ENCODE measurements around the gene DGKI.

The DGKI gene

GRCh38 chr7:137656227-137656849 is 190.4 kb downstream of the DGKI start:
- Histone ChIP-seq H3K36me3 (ENCODE audit: low read length) (no peaks in the 10 kb centered on the region), H3K79me2 (ENCODE audit: insufficient read depth, low read length) (no peaks in the 10 kb centered on the region), H2AFZ (ENCODE audit: low read depth, low read length, severe bottlenecking) (no peak overlapping the region), H3K9ac (ENCODE audit: low read length) (no peak overlapping the region), H3K9me2 (replicated peaks; ENCODE audit: insufficient read depth, low read length) (no peaks in the 10 kb centered on the region), H3K27me3 (ENCODE audit: low read length) (no peaks in the 10 kb centered on the region), H3F3A (ENCODE audit: insufficient read depth) (no peaks in the 10 kb centered on the region), H3K4me2 (ENCODE audit: low read depth, low read length, poor library complexity, severe bottlenecking) (no peak overlapping the region), H4K20me1 (ENCODE audit: low read depth, low read length) (no peaks in the 10 kb centered on the region), H3K9me3 (ENCODE audit: insufficient read depth, low read length) (no peaks in the 10 kb centered on the region), H3K4me3 (ENCODE audit: insufficient read depth, low read length, poor library complexity, severe bottlenecking) (no peak overlapping the region), H3K27ac (ENCODE audit: low read depth, low read length) (no peak overlapping the region)
- TF ChIP-seq CTCF (IDR thresholded peaks at IDR 0.05; ENCODE audit: insufficient read depth, low read length, poor library complexity, severe bottlenecking) (peak; percentile 55), EZH2phosphoT487 (conservative IDR thresholded peaks at IDR 0.05; ENCODE audit: low read length) (no peak)

GRCh38 chr7:137655804-137656203 is 191.0 kb downstream of the DGKI start:
- Histone ChIP-seq H2AFZ (ENCODE audit: low read depth, low read length, severe bottlenecking) (no peak overlapping the region), H4K20me1 (ENCODE audit: low read depth, low read length) (no peaks in the 10 kb centered on the region), H3K9me3 (ENCODE audit: insufficient read depth, low read length) (no peaks in the 10 kb centered on the region), H3K9me2 (replicated peaks; ENCODE audit: insufficient read depth, low read length) (no peaks in the 10 kb centered on the region), H3K9ac (ENCODE audit: low read length) (no peak overlapping the region), H3K36me3 (ENCODE audit: low read length) (no peaks in the 10 kb centered on the region), H3K27ac (ENCODE audit: low read depth, low read length) (no peak overlapping the region), H3K4me2 (ENCODE audit: low read depth, low read length, poor library complexity, severe bottlenecking) (no peak overlapping the region), H3K4me3 (ENCODE audit: insufficient read depth, low read length, poor library complexity, severe bottlenecking) (no peak overlapping the region), H3K27me3 (ENCODE audit: low read length) (no peaks in the 10 kb centered on the region), H3K79me2 (ENCODE audit: insufficient read depth, low read length) (no peaks in the 10 kb centered on the region), H3F3A (ENCODE audit: insufficient read depth) (no peaks in the 10 kb centered on the region)
- TF ChIP-seq CTCF (IDR thresholded peaks at IDR 0.05; ENCODE audit: insufficient read depth, low read length, poor library complexity, severe bottlenecking), result no peak

- H3K9me2 ChIP-seq (replicated peaks; ENCODE audit: insufficient read depth, low read length), result no peaks in the 10 kb centered on the region
- H3K79me2 ChIP-seq (ENCODE audit: insufficient read depth, low read length), result no peaks in the 10 kb centered on the region
- no peaks in the 10 kb centered on the region for H3F3A ChIP-seq (ENCODE audit: insufficient read depth)
- H3K27ac ChIP-seq (ENCODE audit: low read depth, low read length), result no peak overlapping the region
- TF ChIP-seq EZH2phosphoT487 (conservative IDR thresholded peaks at IDR 0.05; ENCODE audit: low read length) (no peak), CTCF (IDR thresholded peaks at IDR 0.05; ENCODE audit: insufficient read depth, low read length, poor library complexity, severe bottlenecking) (no peak)
- no peaks in the 10 kb centered on the region for H3K9me3 ChIP-seq (ENCODE audit: insufficient read depth, low read length)
- H2AFZ ChIP-seq (ENCODE audit: low read depth, low read length, severe bottlenecking), result no peak overlapping the region
- H3K4me2 ChIP-seq (ENCODE audit: low read depth, low read length, poor library complexity, severe bottlenecking), result no peak overlapping the region
- no peak overlapping the region for H3K9ac ChIP-seq (ENCODE audit: low read length)
- H3K4me3 ChIP-seq (ENCODE audit: insufficient read depth, low read length, poor library complexity, severe bottlenecking), result no peak overlapping the region
- H3K27me3 ChIP-seq (ENCODE audit: low read length), result no peaks in the 10 kb centered on the region
- no peaks in the 10 kb centered on the region for H4K20me1 ChIP-seq (ENCODE audit: low read depth, low read length)
- no peaks in the 10 kb centered on the region for H3K36me3 ChIP-seq (ENCODE audit: low read length)
Measured at GRCh38 chr7:137652721-137653120, 194.1 kb downstream of the DGKI start.
